NCI-H510A treated with DMSO at 0.1 percent for 48 hours (cell line): Measurements from ENCODE around the gene MPV17L2.
A peak's percentile ranks its signal among the peaks of the same experiment; 100 is the strongest.
"Not testable (repeated sequence)": the region's sequence is repeated elsewhere in the genome, so short reads cannot be mapped to it uniquely, and the experiment has no call there.

Experiments used
- DNase-seq: peaks from one replicate; lab custom pipeline; 2025; lab: John Stamatoyannopoulos, UW

The MPV17L2 gene

DNA sequence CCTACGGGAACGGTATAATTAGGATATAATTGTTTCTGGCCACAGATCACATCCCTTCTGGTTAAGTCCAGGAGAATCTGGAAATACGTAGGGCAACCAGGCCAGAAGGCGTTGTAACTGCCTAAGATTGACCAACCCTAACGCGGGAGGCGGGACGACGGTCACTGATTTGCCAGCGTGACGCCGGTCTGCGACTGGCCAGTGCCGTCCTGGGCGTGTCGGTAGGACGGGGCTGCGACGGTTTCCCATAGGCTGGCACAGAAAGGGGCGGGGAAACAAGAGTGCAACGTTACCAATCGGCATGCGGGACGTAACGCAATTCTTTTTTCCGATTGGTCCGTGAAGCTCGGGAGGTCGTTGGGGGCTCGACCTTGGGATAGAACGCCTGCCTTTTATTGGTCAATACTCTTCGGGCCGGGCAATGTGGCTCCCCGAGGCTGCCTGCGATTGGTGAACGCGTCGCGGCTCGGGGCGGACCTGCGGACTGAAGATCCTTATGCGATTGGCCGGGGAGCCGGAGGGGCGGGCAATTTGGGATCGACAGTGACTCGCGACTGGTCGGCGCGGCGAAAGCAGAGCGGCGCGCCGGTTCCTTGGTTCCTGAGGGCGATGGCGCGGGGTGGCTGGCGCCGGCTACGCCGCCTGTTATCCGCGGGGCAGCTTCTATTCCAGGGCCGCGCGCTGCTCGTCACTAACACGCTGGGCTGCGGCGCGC lies at the start of gene MPV17L2:
MPV17L2 (plus strand) TSS at position 546 of the 715 bp plus-strand sequence; CDS start at position 610, 64 bp downstream.
- peak; percentile 99 for DNase-seq

DNA sequence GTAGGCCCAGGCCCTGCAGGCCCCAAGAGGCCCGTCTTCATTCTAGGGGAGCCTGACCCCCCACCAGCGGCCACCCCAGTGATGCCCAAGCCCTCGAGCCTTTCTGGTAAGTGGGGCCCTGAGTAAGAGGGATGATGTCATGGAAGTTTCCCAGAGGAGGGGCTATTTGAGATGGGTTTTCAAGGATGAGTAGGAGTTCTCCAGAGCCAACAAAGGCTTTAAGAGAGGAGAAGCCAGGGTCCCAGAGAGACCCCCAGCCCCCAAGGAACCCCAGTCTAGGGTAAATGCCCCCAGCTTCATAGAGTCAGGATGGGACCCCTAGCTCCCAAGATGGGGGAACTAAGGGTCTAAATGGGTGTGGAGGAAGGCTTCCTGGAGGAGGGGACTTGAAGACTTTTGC lies 49.1 kb upstream of the MPV17L2 start:
- DNase-seq, result no peak

DNA sequence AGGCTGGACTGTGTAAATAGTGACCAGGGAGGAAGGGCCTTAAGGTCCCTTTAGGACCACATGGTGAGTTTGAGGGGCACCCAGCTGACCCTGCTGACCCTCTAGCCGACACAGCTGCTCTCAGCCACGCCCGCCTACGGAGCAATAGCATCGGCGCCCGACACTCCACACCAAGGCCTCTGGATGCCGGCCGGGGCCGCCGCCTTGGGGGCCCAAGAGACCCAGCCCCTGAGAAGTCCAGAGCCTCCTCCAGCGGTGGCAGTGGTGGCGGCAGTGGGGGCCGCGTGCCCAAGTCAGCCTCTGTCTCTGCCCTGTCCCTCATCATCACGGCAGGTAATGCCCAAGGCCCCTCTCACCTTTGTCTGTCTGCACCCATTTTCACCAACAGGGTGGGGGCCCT lies 48.7 kb upstream of the MPV17L2 start:
- no peak for DNase-seq

DNA sequence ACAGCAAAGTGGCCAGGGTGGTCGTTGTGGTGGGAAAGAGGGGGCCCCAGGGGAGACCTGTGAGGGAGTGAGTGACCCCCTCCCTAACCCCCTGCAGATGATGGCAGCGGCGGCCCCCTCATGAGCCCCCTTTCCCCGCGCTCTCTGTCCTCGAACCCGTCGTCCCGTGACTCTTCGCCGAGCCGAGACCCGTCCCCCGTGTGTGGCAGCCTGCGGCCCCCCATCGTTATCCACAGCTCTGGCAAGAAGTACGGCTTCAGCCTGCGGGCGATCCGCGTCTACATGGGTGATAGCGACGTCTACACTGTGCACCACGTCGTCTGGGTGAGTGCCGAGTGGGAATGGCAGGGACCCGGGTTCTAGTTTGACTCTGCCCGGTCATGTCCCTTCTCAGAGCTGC lies 48.1 kb upstream of the MPV17L2 start:
- DNase-seq, result no peak

DNA sequence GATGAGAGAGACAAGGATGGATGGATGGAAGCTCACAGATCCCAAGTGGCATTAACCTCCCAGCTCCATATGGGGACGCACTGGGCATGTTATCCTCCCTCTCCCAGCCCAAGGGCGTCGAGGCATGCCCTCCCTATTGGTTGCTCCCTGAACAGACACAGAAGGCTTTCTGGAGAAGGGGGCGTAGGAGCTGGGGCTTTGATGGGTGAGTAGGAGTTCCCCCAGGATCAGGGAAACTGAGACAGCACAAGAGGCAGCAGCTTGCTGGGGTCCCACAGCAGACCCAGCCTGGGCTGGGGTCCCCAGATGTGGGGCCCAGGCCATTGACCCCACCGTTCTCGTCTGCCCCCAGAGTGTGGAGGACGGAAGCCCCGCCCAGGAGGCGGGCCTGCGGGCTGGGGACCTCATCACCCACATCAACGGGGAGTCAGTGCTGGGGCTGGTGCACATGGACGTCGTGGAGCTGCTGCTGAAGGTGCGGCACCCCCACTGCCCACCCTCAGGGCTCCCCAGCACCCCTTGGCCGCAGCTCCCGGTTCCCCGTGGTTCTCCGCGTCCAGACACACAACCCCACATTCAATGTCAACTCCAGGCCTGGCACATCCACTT lies 47.5 kb upstream of the MPV17L2 start:
- DNase-seq, result no peak

DNA sequence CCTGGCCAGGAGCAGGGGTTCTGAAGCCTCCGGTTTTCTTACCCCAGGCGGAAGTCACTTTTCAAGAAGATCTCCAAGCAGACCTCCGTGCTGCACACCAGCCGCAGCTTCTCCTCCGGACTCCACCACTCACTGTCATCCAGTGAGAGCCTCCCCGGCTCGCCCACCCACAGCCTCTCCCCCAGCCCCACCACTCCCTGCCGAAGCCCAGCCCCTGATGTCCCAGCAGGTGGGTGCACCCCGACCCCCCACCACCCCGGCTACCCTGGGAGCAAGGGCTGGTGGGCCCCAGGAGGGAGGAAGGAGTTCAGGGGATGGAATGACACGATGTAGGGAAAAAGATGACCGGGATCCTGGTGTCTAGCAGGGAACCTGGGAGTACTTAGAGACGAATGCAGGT lies 45.6 kb upstream of the MPV17L2 start:
- DNase-seq, result no peak

DNA sequence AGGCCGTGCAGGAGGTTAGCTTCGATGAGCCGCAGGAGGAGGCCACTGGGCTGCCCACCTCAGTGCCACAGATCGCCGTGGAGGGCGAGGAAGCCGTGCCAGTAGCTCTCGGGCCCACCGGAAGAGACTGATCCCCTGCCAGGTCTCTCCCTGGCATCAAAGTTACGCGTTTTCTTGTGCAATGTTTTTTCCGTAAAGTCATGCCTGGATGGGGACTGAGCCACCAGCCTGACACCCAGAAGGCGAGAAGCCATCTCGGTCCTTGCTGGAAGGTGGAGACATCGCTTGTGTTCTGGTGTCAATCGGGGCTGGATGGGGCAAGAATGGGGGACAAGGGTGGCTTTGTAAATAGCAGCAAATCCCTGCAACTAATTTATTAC lies 43.4 kb upstream of the MPV17L2 start:
- DNase-seq, result no peak

GRCh38 chr19:18150776-18151624 lies 42.0 kb upstream of the MPV17L2 start:
- no peak for DNase-seq

DNA sequence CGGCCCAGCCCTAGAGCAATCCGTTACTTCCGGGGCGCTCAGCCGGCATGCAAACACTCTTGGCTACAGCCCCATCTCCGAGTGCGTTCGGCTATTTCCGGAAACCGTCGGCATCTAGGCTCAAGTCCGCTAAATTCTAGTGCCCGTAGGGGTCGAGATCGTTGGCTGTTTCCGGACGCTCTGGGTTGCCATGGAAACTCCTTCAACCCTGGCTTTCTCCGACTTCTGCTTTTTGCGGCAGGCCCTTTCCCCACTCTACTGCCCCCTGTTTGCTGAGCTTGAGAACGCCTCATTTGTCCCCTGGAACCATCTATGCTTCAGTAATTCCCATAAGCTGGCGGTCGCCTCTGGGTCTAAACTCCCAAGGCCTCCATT lies 40.6 kb upstream of the MPV17L2 start:
- DNase-seq, result peak; percentile 91

- peak; percentile 98 for DNase-seq
Measured at GRCh38 chr19:18152817-18153555, 40.0 kb upstream of the MPV17L2 start, which contains the start of gene PIK3R2. Gene PIK3R2, plus strand, starts transcription at chr19:18153163. Its CDS starts 2,717 bp downstream, at chr19:18155880.

DNA sequence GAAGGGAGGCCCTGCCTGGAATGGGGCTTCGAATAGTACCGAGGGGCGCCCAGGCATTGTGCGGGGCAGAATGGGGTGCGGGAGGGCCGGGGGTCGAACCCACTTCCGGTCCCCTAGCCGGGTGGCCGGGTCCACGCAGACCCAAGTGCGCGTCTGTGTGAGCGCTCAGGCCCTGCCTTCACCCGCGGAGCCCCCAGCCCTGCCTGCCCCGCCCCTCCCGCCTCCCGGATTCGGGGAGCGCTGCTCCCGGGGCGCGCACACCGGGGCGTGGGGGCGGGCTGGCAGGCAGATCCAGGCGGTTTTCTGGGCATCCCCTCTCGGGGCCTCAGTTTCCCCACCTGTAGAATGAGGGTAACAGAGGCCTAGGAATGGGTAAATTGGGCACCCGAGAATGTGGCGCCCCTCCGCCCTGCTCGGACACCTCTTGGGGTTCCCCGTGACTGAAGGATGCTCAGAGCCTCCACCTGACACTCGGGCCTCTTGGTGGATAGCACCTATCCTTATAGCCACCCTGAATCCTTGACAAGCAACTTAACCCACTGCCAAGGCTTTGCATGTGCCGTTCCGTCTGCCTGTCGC lies 39.4 kb upstream of the MPV17L2 start:
- no peak for DNase-seq

- DNase-seq, result no peak
Measured at GRCh38 chr19:18155095-18156087, 37.6 kb upstream of the MPV17L2 start.

DNA sequence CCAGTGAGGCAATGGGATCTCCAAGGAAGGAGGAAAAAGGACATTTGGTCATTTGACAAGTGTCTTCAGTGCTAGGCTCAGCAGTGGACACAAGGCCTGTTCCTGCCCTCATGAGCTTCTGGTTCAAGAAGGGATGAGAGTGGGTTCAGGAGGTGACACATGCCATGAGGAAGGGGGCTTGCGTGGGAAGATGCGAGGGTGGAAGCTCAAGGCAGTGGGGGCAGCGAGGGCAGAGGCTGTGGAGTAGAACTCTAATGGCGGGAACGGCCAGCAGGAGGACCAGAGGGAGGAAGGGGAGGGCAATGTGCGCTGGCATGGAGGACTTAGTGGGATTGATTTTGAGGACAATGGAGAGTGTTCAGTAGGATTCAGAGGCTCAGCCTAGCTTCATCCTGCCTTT lies 36.8 kb upstream of the MPV17L2 start:
- no peak for DNase-seq

GRCh38 chr19:18156841-18157464 lies 36.1 kb upstream of the MPV17L2 start:
- DNase-seq, result peak; percentile 72

- peak; percentile 62 for DNase-seq
Measured at GRCh38 chr19:18157465-18158063, 35.5 kb upstream of the MPV17L2 start.

DNA sequence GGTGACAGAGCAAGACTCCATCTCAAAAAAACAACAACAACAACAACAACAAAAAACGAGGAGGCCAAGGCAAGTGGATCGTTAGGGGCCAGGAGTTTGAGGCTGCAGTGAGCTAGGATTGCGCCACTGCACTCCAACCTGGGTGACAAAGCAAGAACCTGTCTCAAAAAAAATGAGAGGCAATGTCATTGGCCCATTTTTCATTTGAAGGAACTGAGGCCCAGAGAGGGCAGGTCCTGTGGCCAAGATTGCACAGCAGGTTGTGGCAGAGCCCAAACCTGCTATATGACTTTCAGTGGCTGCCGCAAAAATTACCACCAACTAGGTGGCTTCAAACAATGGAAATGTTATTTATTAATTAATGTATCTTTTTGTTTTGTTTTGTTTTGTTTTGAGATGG lies 34.6 kb upstream of the MPV17L2 start:
- no peak for DNase-seq

DNA sequence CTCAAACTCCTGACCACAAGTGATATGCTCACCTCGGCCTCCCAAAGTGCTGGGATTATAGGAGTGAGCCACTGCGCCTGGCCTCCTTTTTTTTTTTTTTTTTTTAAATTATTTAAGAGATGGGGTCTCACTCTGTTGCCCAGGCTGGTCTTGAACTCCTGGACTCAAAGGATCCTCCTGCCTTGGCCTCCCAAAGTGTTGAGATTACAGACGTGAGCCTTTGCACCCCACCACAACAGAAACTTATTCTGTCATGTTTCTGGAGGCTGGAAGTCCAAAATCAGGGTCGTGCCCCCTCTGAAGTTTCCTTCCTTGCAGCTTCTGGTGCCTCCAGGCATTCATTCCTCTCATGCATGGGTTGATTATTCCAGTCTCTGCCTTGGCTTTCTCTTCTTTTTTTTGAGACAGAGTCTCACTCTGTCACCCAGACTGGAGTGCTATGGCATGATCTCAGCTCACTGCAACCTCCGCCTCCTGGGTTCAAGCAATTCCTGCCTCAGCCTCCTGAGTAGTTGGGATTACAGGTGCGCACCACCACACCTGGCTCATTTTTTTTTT lies 33.9 kb upstream of the MPV17L2 start:
- DNase-seq, result not testable (repeated sequence)

GRCh38 chr19:18159810-18160209 lies 33.2 kb upstream of the MPV17L2 start:
- no peak for DNase-seq

DNA sequence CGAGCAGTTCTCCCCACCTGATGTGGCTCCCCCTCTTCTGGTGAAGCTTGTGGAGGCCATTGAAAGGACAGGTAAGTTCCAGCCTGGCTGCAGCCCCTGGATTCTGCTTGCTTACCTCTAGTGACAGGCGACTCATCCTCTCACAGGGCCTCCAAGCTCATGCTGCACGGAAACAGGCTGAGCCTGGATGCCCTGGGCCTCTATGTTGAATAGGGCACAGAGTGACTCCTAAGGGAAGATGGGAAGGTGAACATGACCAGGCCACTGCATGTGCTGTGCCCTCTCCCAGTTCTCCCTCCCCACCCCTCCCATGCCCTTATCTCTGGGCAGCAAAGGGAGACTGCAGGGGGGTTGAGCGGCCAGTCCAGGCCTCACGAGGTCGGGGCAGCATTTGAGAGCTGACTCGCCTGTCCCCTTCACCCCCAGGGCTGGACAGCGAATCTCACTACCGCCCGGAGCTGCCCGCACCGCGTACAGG lies 32.5 kb upstream of the MPV17L2 start:
- no peak for DNase-seq
